Measurements from ENCODE around the gene SYTL4. TPM values are rescaled to one million over a fixed set of nuclear protein-coding genes. Genes with fewer than 3 reads are reported as not detected.

The SYTL4 gene
- total RNA-seq, 2 donors from 2014 or later = not detected

DNA sequence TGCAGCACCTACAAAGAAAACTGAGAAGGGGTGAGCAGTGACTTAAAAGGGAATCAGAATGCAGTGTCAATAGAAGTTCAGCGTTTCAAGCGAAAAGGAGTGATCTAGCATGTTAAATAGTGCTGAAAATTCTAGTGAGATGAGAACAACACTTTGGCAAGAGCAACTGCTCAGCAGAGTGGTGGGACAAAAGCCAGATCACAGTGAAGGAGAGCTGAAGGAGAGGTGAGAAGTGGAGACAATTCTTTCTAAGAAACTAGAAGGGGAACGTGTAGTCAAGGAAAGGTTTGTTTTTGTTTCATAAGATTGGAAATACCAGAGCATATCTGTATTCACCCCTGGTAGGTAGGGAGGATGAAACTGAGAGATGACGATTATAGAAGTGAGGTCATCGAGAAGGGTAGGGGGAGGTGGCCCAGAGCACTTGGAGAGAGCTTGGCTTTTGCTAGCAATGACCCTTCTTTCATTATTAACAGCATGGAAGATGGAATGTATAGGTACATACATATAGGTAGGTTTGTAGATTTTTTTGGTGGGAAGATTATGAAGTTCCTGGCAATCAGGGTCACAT, 54.2 kb downstream of the SYTL4 start:
- Mint-ChIP-seq H3K27ac (no peak overlapping the region), H3K9me3 (no peaks in the 10 kb centered on the region), H3K27me3 (no peaks in the 10 kb centered on the region), H3K4me3 (no peak overlapping the region), H3K36me3 (ENCODE audit: low read depth) (no peaks in the 10 kb centered on the region), H3K4me1 (peaks cover 18% of the 10 kb centered on the region)
- ATAC-seq (replicated peaks) = peak; percentile 39

DNA sequence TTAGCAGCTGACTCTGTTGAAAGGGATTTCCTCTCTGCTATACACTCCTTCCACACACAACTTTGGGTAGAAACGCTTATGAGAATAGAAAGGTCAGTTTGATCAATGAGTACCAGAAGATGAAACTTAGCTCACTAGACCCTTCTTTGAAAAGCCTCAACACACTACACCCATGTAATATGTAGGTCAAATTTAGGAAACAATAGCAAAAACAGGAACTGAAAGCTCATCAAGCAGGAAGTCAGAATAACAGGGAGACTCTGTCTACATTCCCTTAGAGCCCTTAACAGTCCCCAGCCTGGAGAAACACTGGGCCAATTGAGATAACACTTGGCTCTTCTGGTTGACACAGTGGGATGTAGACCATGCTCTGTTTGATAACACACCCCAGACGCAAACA, 57.2 kb downstream of the SYTL4 start:
- Mint-ChIP-seq H3K9me3 (no peaks in the 10 kb centered on the region), H3K36me3 (ENCODE audit: low read depth) (no peaks in the 10 kb centered on the region), H3K4me1 (peaks cover 18% of the 10 kb centered on the region), H3K27me3 (no peaks in the 10 kb centered on the region), H3K4me3 (peak overlapping the region; percentile 25), H3K27ac (no peak overlapping the region)
- no peak for ATAC-seq (replicated peaks)

- H3K36me3 Mint-ChIP-seq (ENCODE audit: low read depth) = no peaks in the 10 kb centered on the region
These were observed 58.4 kb downstream of the SYTL4 start for GRCh38 chrX:100673397-100673953.

DNA sequence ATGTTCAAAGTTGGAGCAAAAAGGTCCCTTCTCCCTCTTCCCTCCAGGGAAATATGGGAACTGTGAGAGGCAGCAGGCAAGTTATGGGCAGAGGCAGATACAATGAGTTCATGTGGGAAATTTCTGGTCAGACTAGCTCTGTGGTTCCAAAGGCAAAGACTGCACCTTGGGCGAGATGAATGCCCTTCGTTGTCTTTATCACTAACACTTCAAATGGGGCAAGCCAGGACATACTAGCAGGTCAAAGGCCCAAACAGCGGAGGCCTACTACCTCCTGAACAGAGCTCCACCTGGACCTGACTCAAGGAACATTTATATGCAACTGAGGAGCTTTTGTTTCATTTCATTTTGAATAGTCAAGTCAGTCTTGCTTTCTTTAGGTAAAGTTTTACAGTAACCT, 59.0 kb downstream of the SYTL4 start:
- Mint-ChIP-seq H3K4me3 (no peak overlapping the region), H3K27ac (no peak overlapping the region), H3K9me3 (no peaks in the 10 kb centered on the region), H3K27me3 (no peaks in the 10 kb centered on the region), H3K4me1 (peaks cover 18% of the 10 kb centered on the region), H3K36me3 (ENCODE audit: low read depth) (no peaks in the 10 kb centered on the region)
- no peak for ATAC-seq (replicated peaks)

More at GRCh38 chrX:100673397-100673953, 58.4 kb downstream of the SYTL4 start:
- Mint-ChIP-seq H3K27me3 (no peaks in the 10 kb centered on the region), H3K27ac (no peak overlapping the region), H3K4me3 (no peak overlapping the region), H3K9me3 (no peaks in the 10 kb centered on the region), H3K4me1 (peaks cover 18% of the 10 kb centered on the region)
- ATAC-seq (replicated peaks) = peak; percentile 28

DNA sequence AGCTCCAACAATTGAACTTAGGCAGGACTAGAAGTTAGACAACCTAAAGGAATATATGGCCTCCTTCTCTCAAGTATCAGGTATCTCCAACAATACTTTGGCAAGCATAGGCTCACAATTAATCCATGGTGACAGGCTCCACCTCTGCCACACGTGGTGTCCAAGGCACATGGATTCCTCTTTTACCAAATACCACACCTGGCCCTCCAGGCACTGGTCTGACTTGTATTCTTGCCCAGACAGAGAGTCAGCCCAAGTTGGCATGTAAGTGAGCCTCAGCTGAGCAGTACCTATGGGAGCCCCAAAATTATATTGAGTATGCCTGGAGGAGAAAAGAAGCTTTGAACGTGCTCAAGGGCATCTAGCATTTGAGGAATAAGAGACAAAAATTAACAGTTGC, 68.3 kb downstream of the SYTL4 start:
- Mint-ChIP-seq H3K36me3 (ENCODE audit: low read depth) (no peaks in the 10 kb centered on the region), H3K9me3 (no peaks in the 10 kb centered on the region), H3K4me3 (no peak overlapping the region), H3K4me1 (no peaks in the 10 kb centered on the region), H3K27me3 (peaks cover 3% of the 10 kb centered on the region), H3K27ac (no peak overlapping the region)
- ATAC-seq (replicated peaks) = no peak

- peaks cover 3% of the 10 kb centered on the region for H3K27me3 Mint-ChIP-seq
- no peaks in the 10 kb centered on the region for H3K36me3 Mint-ChIP-seq (ENCODE audit: low read depth)
- no peaks in the 10 kb centered on the region for H3K9me3 Mint-ChIP-seq
- no peak overlapping the region for H3K27ac Mint-ChIP-seq
- ATAC-seq (replicated peaks) = no peak
- H3K4me3 Mint-ChIP-seq = no peak overlapping the region
- no peaks in the 10 kb centered on the region for H3K4me1 Mint-ChIP-seq
These were observed 69.1 kb downstream of the SYTL4 start for GRCh38 chrX:100662796-100663195.

DNA sequence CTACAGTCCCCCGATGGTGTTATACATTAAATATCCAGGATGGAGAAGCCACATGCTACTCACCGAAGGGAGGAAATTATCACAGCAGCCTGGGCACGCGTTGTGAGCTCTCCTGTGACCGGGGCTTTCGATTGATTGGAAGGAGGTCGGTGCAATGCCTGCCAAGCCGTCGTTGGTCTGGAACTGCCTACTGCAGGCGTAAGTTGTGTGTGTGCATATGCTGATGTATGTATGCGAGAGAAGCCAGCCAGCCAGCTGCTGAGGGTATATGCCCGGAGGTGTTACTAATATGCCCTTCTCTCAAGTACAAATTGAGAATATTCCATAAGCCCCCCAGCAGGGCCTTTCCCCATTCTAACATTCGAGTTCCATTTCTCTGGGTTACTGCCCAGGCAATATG, 69.8 kb downstream of the SYTL4 start:
- no peaks in the 10 kb centered on the region for H3K4me1 Mint-ChIP-seq
- H3K4me3 Mint-ChIP-seq = no peak overlapping the region
- no peaks in the 10 kb centered on the region for H3K36me3 Mint-ChIP-seq (ENCODE audit: low read depth)
- ATAC-seq (replicated peaks) = no peak
- H3K27ac Mint-ChIP-seq = no peak overlapping the region
- peaks cover 3% of the 10 kb centered on the region for H3K27me3 Mint-ChIP-seq
- no peaks in the 10 kb centered on the region for H3K9me3 Mint-ChIP-seq

GRCh38 chrX:100659431-100660137, 72.3 kb downstream of the SYTL4 start:
- Mint-ChIP-seq H3K4me1 (no peaks in the 10 kb centered on the region), H3K27me3 (peaks cover 3% of the 10 kb centered on the region), H3K4me3 (no peak overlapping the region), H3K27ac (no peak overlapping the region), H3K9me3 (no peaks in the 10 kb centered on the region), H3K36me3 (ENCODE audit: low read depth) (no peaks in the 10 kb centered on the region)
- ATAC-seq (replicated peaks) = no peak

- no peaks in the 10 kb centered on the region for H3K36me3 Mint-ChIP-seq (ENCODE audit: low read depth)
- H3K27me3 Mint-ChIP-seq = peaks cover 3% of the 10 kb centered on the region
- ATAC-seq (replicated peaks) = no peak
- no peak overlapping the region for H3K4me3 Mint-ChIP-seq
- H3K27ac Mint-ChIP-seq = no peak overlapping the region
- no peaks in the 10 kb centered on the region for H3K4me1 Mint-ChIP-seq
- no peaks in the 10 kb centered on the region for H3K9me3 Mint-ChIP-seq
These were observed 73.0 kb downstream of the SYTL4 start for GRCh38 chrX:100658941-100659381.

- H3K9me3 Mint-ChIP-seq = no peaks in the 10 kb centered on the region
- no peak overlapping the region for H3K27ac Mint-ChIP-seq
- H3K4me3 Mint-ChIP-seq = no peak overlapping the region
These were observed 77.7 kb downstream of the SYTL4 start for GRCh38 chrX:100654261-100654660.

DNA sequence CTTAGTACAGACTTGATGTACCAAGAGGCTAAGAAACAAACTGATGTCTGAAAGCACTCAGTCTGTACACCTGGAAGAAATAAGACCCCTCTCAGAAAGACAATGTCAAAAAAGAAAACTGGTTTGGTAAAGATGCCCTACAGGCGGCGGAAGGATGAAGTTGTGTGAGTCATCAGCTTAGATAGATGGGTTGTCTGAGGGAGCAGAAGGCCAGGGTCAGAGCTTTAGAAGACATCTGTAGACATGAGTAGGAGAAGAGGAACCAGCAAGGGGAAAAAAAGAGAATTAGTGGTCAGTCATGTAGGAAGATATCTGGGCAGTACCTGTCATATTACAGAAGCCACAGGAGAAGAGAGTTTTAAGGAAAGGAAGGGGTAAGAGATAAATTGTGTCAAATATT, 79.7 kb downstream of the SYTL4 start:
- Mint-ChIP-seq H3K4me3 (no peak overlapping the region), H3K27me3 (no peaks in the 10 kb centered on the region), H3K27ac (no peak overlapping the region), H3K4me1 (no peaks in the 10 kb centered on the region), H3K9me3 (no peaks in the 10 kb centered on the region), H3K36me3 (ENCODE audit: low read depth) (no peaks in the 10 kb centered on the region)
- no peak for ATAC-seq (replicated peaks)

More at GRCh38 chrX:100654261-100654660, 77.7 kb downstream of the SYTL4 start:
- Mint-ChIP-seq H3K4me1 (no peaks in the 10 kb centered on the region), H3K36me3 (ENCODE audit: low read depth) (no peaks in the 10 kb centered on the region), H3K27me3 (no peaks in the 10 kb centered on the region)
- ATAC-seq (replicated peaks) = no peak

GRCh38 chrX:100650841-100651240, 81.1 kb downstream of the SYTL4 start:
- Mint-ChIP-seq H3K36me3 (ENCODE audit: low read depth) (no peaks in the 10 kb centered on the region), H3K4me1 (no peaks in the 10 kb centered on the region), H3K27ac (no peak overlapping the region), H3K27me3 (no peaks in the 10 kb centered on the region), H3K4me3 (no peak overlapping the region), H3K9me3 (no peaks in the 10 kb centered on the region)
- ATAC-seq (replicated peaks) = no peak

GRCh38 chrX:100649550-100650356, 82.2 kb downstream of the SYTL4 start:
- ATAC-seq (replicated peaks) = no peak
- Mint-ChIP-seq H3K9me3 (no peaks in the 10 kb centered on the region), H3K27me3 (peaks cover 4% of the 10 kb centered on the region), H3K4me1 (no peaks in the 10 kb centered on the region), H3K27ac (no peak overlapping the region), H3K4me3 (no peak overlapping the region), H3K36me3 (ENCODE audit: low read depth) (no peaks in the 10 kb centered on the region)

DNA sequence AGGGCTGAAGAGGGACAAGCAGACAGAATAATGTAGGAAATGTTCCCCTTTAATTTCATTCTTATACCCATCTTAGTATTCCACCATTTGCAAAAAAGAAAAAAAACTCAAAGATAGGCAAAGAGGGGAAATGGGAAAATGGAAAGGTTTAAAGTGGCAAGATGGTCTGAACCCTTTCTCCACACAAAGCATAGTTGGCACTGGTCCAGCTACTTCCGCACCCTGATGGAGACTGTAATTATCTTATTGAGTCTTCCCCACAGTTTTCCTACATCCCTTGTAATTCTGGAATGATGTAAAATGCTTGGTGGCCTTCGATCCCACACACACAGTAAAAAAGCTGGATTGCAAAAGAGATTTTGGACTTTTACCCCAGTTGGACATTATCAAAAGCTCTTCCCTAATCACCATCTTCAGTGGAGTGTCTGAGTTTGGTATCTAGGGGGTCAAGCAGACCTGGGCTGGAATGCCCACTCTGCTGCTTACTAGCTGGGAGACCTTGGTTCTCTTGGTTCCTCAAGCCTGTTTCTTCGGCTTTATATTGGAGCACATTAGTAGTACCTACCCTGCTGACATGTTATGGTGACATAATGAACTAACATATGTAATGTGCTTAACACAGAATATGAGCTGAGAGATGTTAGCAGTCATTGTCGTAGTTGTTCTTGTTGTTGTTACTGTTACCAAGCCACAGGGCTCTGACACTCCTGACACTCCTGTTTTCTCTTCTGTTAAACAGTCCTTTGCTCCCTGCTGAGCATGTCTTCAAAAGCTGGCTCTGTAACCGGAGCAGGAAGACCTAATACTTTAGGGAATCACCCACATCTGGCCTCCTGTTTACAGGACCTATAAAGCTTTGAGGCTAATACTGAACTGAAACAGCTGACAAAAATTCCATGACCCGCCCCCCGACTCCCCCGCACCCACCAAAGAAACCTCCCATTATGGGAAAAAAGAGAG, 83.2 kb downstream of the SYTL4 start:
- ATAC-seq (replicated peaks) = no peak
- Mint-ChIP-seq H3K9me3 (no peaks in the 10 kb centered on the region), H3K27me3 (peaks cover 12% of the 10 kb centered on the region), H3K27ac (no peak overlapping the region), H3K4me1 (no peaks in the 10 kb centered on the region), H3K36me3 (ENCODE audit: low read depth) (no peaks in the 10 kb centered on the region), H3K4me3 (no peak overlapping the region)

Data from activated T-helper 17 cell treated with anti-CD3 and anti-CD28 coated beads, Interleukin-2, amount 50 U/mL, for 72 hours (primary cell).